GM12875 (cell line): ENCODE results near the gene GNL3.

Source experiments
- H3K4me3 ChIP-seq: one replicate; pipeline ENCODE4 v1.5.1; 2011; ENCODE audit warnings: low read depth, low read length, control low read depth
- CTCF ChIP-seq: IDR thresholded peaks from 2 replicates; pipeline ENCODE4 v1.5.1; 2011; ENCODE audit warnings: low read depth, mild to moderate bottlenecking, control low read depth, inconsistent platforms, low read length, moderate library complexity, borderline replicate concordance; ENCODE audit not compliant: insufficient read depth

Gene GNL3

GRCh38 chr3:52679199-52679538 is 6.7 kb upstream of the GNL3 start:
- H3K4me3 ChIP-seq, result no peak overlapping the region
- TF ChIP-seq CTCF, result no peak

- TF ChIP-seq CTCF, result no peak
- no peak overlapping the region for H3K4me3 ChIP-seq
Observed at GRCh38 chr3:52679811-52680210, 6.0 kb upstream of the GNL3 start.

- no peak overlapping the region for H3K4me3 ChIP-seq
- no peak for TF ChIP-seq CTCF
Observed at GRCh38 chr3:52681596-52681995, 4.2 kb upstream of the GNL3 start.

- TF ChIP-seq CTCF, result no peak
- no peak overlapping the region for H3K4me3 ChIP-seq
Observed at GRCh38 chr3:52682016-52682415, 3.8 kb upstream of the GNL3 start.

- no peak for TF ChIP-seq CTCF
- H3K4me3 ChIP-seq, result no peak overlapping the region
Observed at GRCh38 chr3:52683611-52684010, 2.2 kb upstream of the GNL3 start.

GRCh38 chr3:52684184-52684583 is 1.6 kb upstream of the GNL3 start:
- TF ChIP-seq CTCF, result no peak
- no peak overlapping the region for H3K4me3 ChIP-seq

GRCh38 chr3:52685285-52685708 is 535 bp upstream of the GNL3 start:
- no peak for TF ChIP-seq CTCF
- H3K4me3 ChIP-seq, result peak overlapping the region; percentile 96

GRCh38 chr3:52688266-52688665 is 2.4 kb downstream of the GNL3 start:
- no peak overlapping the region for H3K4me3 ChIP-seq
- no peak for TF ChIP-seq CTCF
